DOHH2 (cell line): ENCODE results near the gene P3H2.

Experiments
- H3F3A ChIP-seq: fragments of 200-600 bp; sonication (generic), shearing (Covaris generic); 2 replicates; pipeline ENCODE4 v1.6.0; 2016; ENCODE audit warnings: antibody characterized with exemption, mild to moderate bottlenecking; ENCODE audit not compliant: control insufficient read depth, insufficient read depth
- H3K27ac ChIP-seq: fragments of 200-600 bp; sonication (generic); 2 replicates; pipeline ENCODE4 v1.5.1; 2014; ENCODE audit warnings: low read depth, mild to moderate bottlenecking, low read length, moderate library complexity
- H3K27me3 ChIP-seq: fragments of 200-600 bp; sonication (generic); 2 replicates; pipeline ENCODE4 v1.6.1; 2014; ENCODE audit warnings: mild to moderate bottlenecking, low read length, mixed read lengths; ENCODE audit not compliant: control insufficient read depth
- H3K36me3 ChIP-seq: fragments of 200-600 bp; sonication (generic); 2 replicates; pipeline ENCODE4 v1.6.1; 2014; ENCODE audit warnings: mild to moderate bottlenecking, low read length, moderate library complexity, mixed read lengths; ENCODE audit not compliant: control insufficient read depth
- H3K4me1 ChIP-seq: fragments of 200-600 bp; sonication (generic); 2 replicates; pipeline ENCODE4 v1.6.1; 2014; ENCODE audit warnings: mild to moderate bottlenecking, low read length, mixed read lengths; ENCODE audit not compliant: control insufficient read depth
- H3K4me2 ChIP-seq: fragments of 200-600 bp; sonication (generic); 2 replicates; pipeline ENCODE4 v1.6.0; 2014; ENCODE audit warnings: mild to moderate bottlenecking, low read length, moderate library complexity
- H3K4me3 ChIP-seq: fragments of 200-600 bp; sonication (generic); 2 replicates; pipeline ENCODE4 v1.5.1; 2014; ENCODE audit warnings: mild to moderate bottlenecking, low read length, mixed read lengths
- H3K79me2 ChIP-seq: fragments of 200-600 bp; sonication (generic); 2 replicates; pipeline ENCODE4 v1.6.1; 2014; ENCODE audit warnings: mild to moderate bottlenecking, low read length, mixed read lengths; ENCODE audit not compliant: control insufficient read depth
- H3K9me2 ChIP-seq: fragments of 200-600 bp; sonication (generic); replicated peaks from 2 replicates; pipeline ENCODE4 v1.6.1; 2014; ENCODE audit warnings: mild to moderate bottlenecking, low read length, mixed read lengths; ENCODE audit not compliant: control insufficient read depth
- H3K9me3 ChIP-seq: fragments of 200-600 bp; sonication (generic); 2 replicates; pipeline ENCODE4 v1.6.1; 2014; ENCODE audit warnings: antibody characterized with exemption, low read length, mixed read lengths; ENCODE audit not compliant: control insufficient read depth, insufficient read depth
- H4K20me1 ChIP-seq: fragments of 200-600 bp; sonication (generic); 2 replicates; pipeline ENCODE4 v1.6.0; 2014; ENCODE audit warnings: low read depth, mild to moderate bottlenecking, antibody characterized with exemption, low read length, moderate library complexity; ENCODE audit not compliant: control insufficient read depth, insufficient read depth
- CTCF ChIP-seq: fragments of 200-600 bp; sonication (generic); IDR thresholded peaks from one replicate; pipeline ENCODE4 v1.5.1; 2014; ENCODE audit warnings: antibody characterized with exemption, mild to moderate bottlenecking, low read depth, low read length; ENCODE audit not compliant: poor library complexity, severe bottlenecking
- EZH2phosphoT487 ChIP-seq: fragments of 200-600 bp; sonication (generic); IDR thresholded peaks from 2 replicates; pipeline ENCODE4 v1.6.1; 2017; ENCODE audit warnings: borderline replicate concordance, mild to moderate bottlenecking, antibody characterized with exemption, low read length, moderate library complexity, mixed read lengths

The P3H2 gene

GRCh38 chr3:190064659-190065058 is 56.0 kb downstream of the P3H2 start:
- no peak overlapping the region for H3K4me3 ChIP-seq
- no peaks in the 10 kb centered on the region for H3K36me3 ChIP-seq
- TF ChIP-seq CTCF, result no peak
- no peak for TF ChIP-seq EZH2phosphoT487
- H3K27me3 ChIP-seq, result no peaks in the 10 kb centered on the region
- no peaks in the 10 kb centered on the region for H3K9me3 ChIP-seq
- no peaks in the 10 kb centered on the region for H3F3A ChIP-seq
- H3K4me1 ChIP-seq, result no peaks in the 10 kb centered on the region
- H4K20me1 ChIP-seq, result no peaks in the 10 kb centered on the region
- H3K79me2 ChIP-seq, result no peaks in the 10 kb centered on the region
- no peak overlapping the region for H3K27ac ChIP-seq
- H3K9me2 ChIP-seq, result no peaks in the 10 kb centered on the region
- no peak overlapping the region for H3K4me2 ChIP-seq

GRCh38 chr3:190064112-190064511 is 56.6 kb downstream of the P3H2 start:
- H4K20me1 ChIP-seq, result no peaks in the 10 kb centered on the region

GRCh38 chr3:190063490-190063889 is 57.2 kb downstream of the P3H2 start:
- Histone ChIP-seq H3K36me3 (no peaks in the 10 kb centered on the region), H3K4me1 (no peaks in the 10 kb centered on the region), H3K4me3 (no peak overlapping the region), H3K9me3 (no peaks in the 10 kb centered on the region), H3F3A (no peaks in the 10 kb centered on the region), H4K20me1 (no peaks in the 10 kb centered on the region), H3K4me2 (no peak overlapping the region), H3K79me2 (no peaks in the 10 kb centered on the region), H3K9me2 (no peaks in the 10 kb centered on the region), H3K27ac (no peak overlapping the region), H3K27me3 (no peaks in the 10 kb centered on the region)
- TF ChIP-seq CTCF (no peak), EZH2phosphoT487 (no peak)

More at GRCh38 chr3:190064112-190064511, 56.6 kb downstream of the P3H2 start:
- Histone ChIP-seq H3F3A (no peaks in the 10 kb centered on the region), H3K4me3 (no peak overlapping the region), H3K9me3 (no peaks in the 10 kb centered on the region), H3K4me2 (no peak overlapping the region), H3K36me3 (no peaks in the 10 kb centered on the region), H3K27me3 (no peaks in the 10 kb centered on the region), H3K79me2 (no peaks in the 10 kb centered on the region), H3K4me1 (no peaks in the 10 kb centered on the region), H3K27ac (no peak overlapping the region), H3K9me2 (no peaks in the 10 kb centered on the region)
- TF ChIP-seq EZH2phosphoT487 (no peak), CTCF (no peak)
